A673 (cell line): ENCODE results near the gene PFAS. TPM values are rescaled to one million over a fixed set of nuclear protein-coding genes. Genes with fewer than 3 reads are reported as not detected.

Experiments
- BruUV-seq: library from RNA; stranded (reverse); fragments of 400-500 nt; replicated peaks from 2 replicates; lab custom pipeline; 2021; lab: Mats Ljungman, UMichigan
- CTCF ChIA-PET: fragments of 300-600 bp; sonication (Branson Sonifier 250); formaldehyde crosslinking; loops from one replicate; lab custom pipeline; 2022; ENCODE audit warnings: antibody characterized with exemption; lab: Charles Lee
- POLR2A ChIA-PET: fragments of 300-600 bp; sonication (Branson Sonifier 250); formaldehyde crosslinking; loops from one replicate; lab custom pipeline; 2022; ENCODE audit warnings: antibody characterized with exemption; ENCODE audit not compliant: low non-redundant PET; lab: Charles Lee
- DNase-seq: peaks from one replicate; pipeline ENCODE4 v3.0.0-alpha.2; 2015; ENCODE audit warnings: low spot score
- H3K27ac ChIP-seq: fragments of 200-600 bp; sonication (generic); 2 replicates; pipeline ENCODE4 v1.5.1; 2016; ENCODE audit warnings: mixed run types, low read depth, mild to moderate bottlenecking, mixed read lengths, antibody characterized with exemption, low read length; ENCODE audit not compliant: poor library complexity, severe bottlenecking
- H3K27me3 ChIP-seq: fragments of 200-600 bp; sonication (generic); replicated peaks from 2 replicates; pipeline ENCODE4 v1.6.1; 2017; ENCODE audit warnings: mixed run types, low read depth, mild to moderate bottlenecking, mixed read lengths, antibody characterized with exemption, low read length; ENCODE audit not compliant: insufficient read depth, poor library complexity
- H3K36me3 ChIP-seq: fragments of 200-600 bp; sonication (generic); 2 replicates; pipeline ENCODE4 v1.6.1; 2016; ENCODE audit warnings: mixed run types, mild to moderate bottlenecking, mixed read lengths, antibody characterized with exemption, low read length; ENCODE audit not compliant: insufficient read depth, poor library complexity, severe bottlenecking
- H3K4me1 ChIP-seq: fragments of 200-600 bp; sonication (generic); 2 replicates; pipeline ENCODE4 v1.6.1; 2017; ENCODE audit warnings: mixed run types, mild to moderate bottlenecking, mixed read lengths, antibody characterized with exemption, low read length; ENCODE audit not compliant: insufficient read depth, poor library complexity, severe bottlenecking
- H3K4me3 ChIP-seq: fragments of 200-600 bp; sonication (generic); 2 replicates; pipeline ENCODE4 v1.5.1; 2016; ENCODE audit warnings: low read depth, mixed run types, mild to moderate bottlenecking, mixed read lengths, low read length; ENCODE audit not compliant: poor library complexity, severe bottlenecking
- H3K9me3 ChIP-seq: fragments of 200-600 bp; sonication (generic); 2 replicates; pipeline ENCODE4 v1.6.1; 2016; ENCODE audit warnings: mixed run types, low read depth, mild to moderate bottlenecking, mixed read lengths, antibody characterized with exemption, low read length; ENCODE audit not compliant: poor library complexity, severe bottlenecking
- CTCF ChIP-seq: fragments of 300-800, 200-600 bp; sonication (generic); conservative IDR thresholded peaks from 2 replicates; pipeline ENCODE4 v1.5.1; 2017; ENCODE audit warnings: low read depth, mild to moderate bottlenecking, antibody characterized with exemption, low read length, moderate library complexity, mixed read lengths
- EZH2 ChIP-seq: fragments of 200-600 bp; sonication (generic); IDR thresholded peaks from 2 replicates; pipeline ENCODE4 v1.6.1; 2017; ENCODE audit warnings: borderline replicate concordance, low read depth, mild to moderate bottlenecking, mixed read lengths, antibody characterized with exemption, low read length; ENCODE audit not compliant: poor library complexity, severe bottlenecking
- intact Hi-C: fragments of 100-400 bp; cut with micrococcal nuclease; formaldehyde crosslinking; loops from one replicate; pipeline ENCODE4 v1.10.0; 2022; ENCODE audit not compliant: unreplicated experiment
- total RNA-seq: library from RNA; stranded (reverse); gene quantifications from 2 replicates; pipeline ENCODE4 v1.2.3, GENCODE V29; 2021

The PFAS gene
- total RNA-seq, 1 experiment from 2014 or later: 165 TPM

GRCh38 chr17:8300627-8301242, 51.6 kb downstream of the PFAS start:
- peak; percentile 83 for DNase-seq
- H3K9me3 ChIP-seq: no peaks in the 10 kb centered on the region
- BruUV-seq: no TSS peak
- POLR2A ChIA-PET: no interaction called here
- H3K36me3 ChIP-seq: no peaks in the 10 kb centered on the region
- H3K4me1 ChIP-seq: no peaks in the 10 kb centered on the region
- CTCF ChIA-PET: interaction anchor here (0.6 kb wide), 1 partner anchor 25 kb away, joined by 3 read pairs; no protein-coding TSS in a partner anchor
- no peak overlapping the region for H3K27ac ChIP-seq
- intact Hi-C loops: loop anchor here (2.0 to 5.0 kb wide), 2 partner anchors 78 to 218 kb away; no protein-coding TSS in a partner anchor
- H3K27me3 ChIP-seq: no peaks in the 10 kb centered on the region
- TF ChIP-seq EZH2 (no peak), CTCF (peak; percentile 87)
- no peak overlapping the region for H3K4me3 ChIP-seq

GRCh38 chr17:8310601-8311123, 61.6 kb downstream of the PFAS start:
- intact Hi-C loops: no loop called here
- Histone ChIP-seq H3K9me3 (no peaks in the 10 kb centered on the region), H3K4me3 (no peak overlapping the region), H3K27ac (no peak overlapping the region), H3K36me3 (no peaks in the 10 kb centered on the region), H3K4me1 (no peaks in the 10 kb centered on the region), H3K27me3 (peaks cover 26% of the 10 kb centered on the region)
- BruUV-seq: no TSS peak
- TF ChIP-seq CTCF (no peak), EZH2 (no peak)
- CTCF ChIA-PET: no interaction called here
- no peak for DNase-seq
- POLR2A ChIA-PET: no interaction called here

GRCh38 chr17:8311131-8311790, 62.2 kb downstream of the PFAS start:
- Histone ChIP-seq H3K36me3 (no peaks in the 10 kb centered on the region), H3K9me3 (no peaks in the 10 kb centered on the region), H3K4me3 (no peak overlapping the region), H3K4me1 (no peaks in the 10 kb centered on the region), H3K27me3 (peaks cover 32% of the 10 kb centered on the region), H3K27ac (no peak overlapping the region)
- BruUV-seq: no TSS peak
- ChIA-PET CTCF (no interaction called here), POLR2A (no interaction called here)
- TF ChIP-seq EZH2: no peak
- TF ChIP-seq CTCF: no peak
- intact Hi-C loops: no loop called here
- DNase-seq: no peak
